Subcutaneous abdominal adipose tissue (tissue), 5 donors: Measurements from ENCODE around the gene TMEM8B.

ENCODE experiments used
- H3K27ac ChIP-seq: one replicate; pipeline ENCODE4 v1.7.0; 2013; ENCODE audit warnings: low read depth, mild to moderate bottlenecking, inconsistent platforms, low read length, moderate library complexity
- H3K27me3 ChIP-seq, 5 donors: one replicate each; pipeline ENCODE4 v1.7.0; 2013; ENCODE audit warnings: low read length in 5 of 5, inconsistent platforms in 1 of 5; ENCODE audit not compliant: control insufficient read depth in 5 of 5, insufficient read depth in 4 of 5
- H3K36me3 ChIP-seq, 5 donors: one replicate each; pipeline ENCODE4 v1.7.0; 2013; ENCODE audit warnings: low read length in 5 of 5; ENCODE audit not compliant: control insufficient read depth in 5 of 5, insufficient read depth in 5 of 5
- H3K4me1 ChIP-seq, 5 donors: one replicate each; pipeline ENCODE4 v1.7.0; 2013; ENCODE audit warnings: low read length in 5 of 5, mild to moderate bottlenecking in 3 of 5, moderate library complexity in 1 of 5; ENCODE audit not compliant: control insufficient read depth in 5 of 5, insufficient read depth in 5 of 5
- H3K4me3 ChIP-seq, 5 donors: one replicate each; pipeline ENCODE4 v1.7.0; 2013; ENCODE audit warnings: low read length in 5 of 5, low read depth in 1 of 5
- H3K9ac ChIP-seq, 5 donors: one replicate each; pipeline ENCODE4 v1.7.0; 2013; ENCODE audit warnings: low read length in 5 of 5, mild to moderate bottlenecking in 4 of 5, moderate library complexity in 3 of 5
- H3K9me3 ChIP-seq, 5 donors: one replicate each; pipeline ENCODE4 v1.7.0; 2013; ENCODE audit warnings: low read length in 5 of 5; ENCODE audit not compliant: control insufficient read depth in 5 of 5
- donor health status: healthy.
- donor health status: healthy.
- donor health status: healthy.
- donor health status: healthy.
- donor health status: healthy.

The TMEM8B gene

GRCh38 chr9:35859310-35859989, 30.4 kb downstream of the TMEM8B start:
- Histone ChIP-seq H3K4me3 (no peak overlapping the region), H3K27me3 (peaks cover 6 to 45% (median 32%) of the 10 kb centered on the region in 5 donors), H3K9me3 (no peaks in the 10 kb centered on the region), H3K27ac (no peak overlapping the region), H3K36me3 (no peaks in the 10 kb centered on the region), H3K9ac (no peak overlapping the region), H3K4me1 (peaks cover 0 to 15% (median 0%) of the 10 kb centered on the region in 5 donors)

GRCh38 chr9:35859990-35860339, 30.9 kb downstream of the TMEM8B start:
- H3K4me1 ChIP-seq, result peaks cover 0 to 15% (median 0%) of the 10 kb centered on the region in 5 donors
- no peak overlapping the region for H3K9ac ChIP-seq
- no peak overlapping the region for H3K27ac ChIP-seq
- no peaks in the 10 kb centered on the region for H3K9me3 ChIP-seq
- no peaks in the 10 kb centered on the region for H3K36me3 ChIP-seq
- H3K27me3 ChIP-seq, result peaks cover 9 to 50% (median 33%) of the 10 kb centered on the region in 5 donors
- no peak overlapping the region for H3K4me3 ChIP-seq

- no peaks in the 10 kb centered on the region for H3K36me3 ChIP-seq
- no peak overlapping the region for H3K27ac ChIP-seq
- peaks cover 0 to 15% (median 0%) of the 10 kb centered on the region in 5 donors for H3K4me1 ChIP-seq
- no peak overlapping the region for H3K9ac ChIP-seq
- H3K27me3 ChIP-seq, result peaks cover 11 to 53% (median 33%) of the 10 kb centered on the region in 5 donors
- H3K4me3 ChIP-seq, result no peak overlapping the region
- H3K9me3 ChIP-seq, result no peaks in the 10 kb centered on the region
These were observed 32.3 kb downstream of the TMEM8B start for GRCh38 chr9:35861161-35861897.

- Histone ChIP-seq H3K36me3 (no peaks in the 10 kb centered on the region), H3K9ac (no peak overlapping the region), H3K9me3 (no peaks in the 10 kb centered on the region)
These were observed 33.3 kb downstream of the TMEM8B start for GRCh38 chr9:35862328-35862727.

GRCh38 chr9:35863583-35863982, 34.6 kb downstream of the TMEM8B start:
- H3K4me1 ChIP-seq, result peaks cover 0 to 14% (median 0%) of the 10 kb centered on the region in 5 donors
- H3K9ac ChIP-seq, result no peak overlapping the region
- peaks cover 11 to 64% (median 39%) of the 10 kb centered on the region in 5 donors for H3K27me3 ChIP-seq
- H3K9me3 ChIP-seq, result no peaks in the 10 kb centered on the region
- no peaks in the 10 kb centered on the region for H3K36me3 ChIP-seq
- no peak overlapping the region for H3K27ac ChIP-seq
- no peak overlapping the region for H3K4me3 ChIP-seq

More at GRCh38 chr9:35862328-35862727, 33.3 kb downstream of the TMEM8B start:
- H3K4me1 ChIP-seq, result peaks cover 0 to 15% (median 0%) of the 10 kb centered on the region in 5 donors
- no peak overlapping the region for H3K4me3 ChIP-seq
- H3K27ac ChIP-seq, result no peak overlapping the region
- H3K27me3 ChIP-seq, result peaks cover 11 to 55% (median 33%) of the 10 kb centered on the region in 5 donors

- no peaks in the 10 kb centered on the region for H3K36me3 ChIP-seq
- no peak overlapping the region for H3K9ac ChIP-seq
- no peak overlapping the region for H3K27ac ChIP-seq
- no peak overlapping the region for H3K4me3 ChIP-seq
- H3K4me1 ChIP-seq, result peaks cover 0 to 6% (median 0%) of the 10 kb centered on the region in 5 donors
- peaks cover 11 to 71% (median 48%) of the 10 kb centered on the region in 5 donors for H3K27me3 ChIP-seq
- no peaks in the 10 kb centered on the region for H3K9me3 ChIP-seq
These were observed 35.7 kb downstream of the TMEM8B start for GRCh38 chr9:35864695-35865255.

- no peak overlapping the region for H3K4me3 ChIP-seq
- no peaks in the 10 kb centered on the region for H3K36me3 ChIP-seq
- H3K9me3 ChIP-seq, result no peaks in the 10 kb centered on the region
- H3K9ac ChIP-seq, result no peak overlapping the region
- no peaks in the 10 kb centered on the region for H3K4me1 ChIP-seq
- H3K27ac ChIP-seq, result no peak overlapping the region
- peaks cover 11 to 54% (median 36%) of the 10 kb centered on the region in 5 donors for H3K27me3 ChIP-seq
These were observed 38.5 kb downstream of the TMEM8B start for GRCh38 chr9:35867538-35867937.

GRCh38 chr9:35868933-35869332, 39.9 kb downstream of the TMEM8B start:
- Histone ChIP-seq H3K9me3 (no peaks in the 10 kb centered on the region), H3K27me3 (peaks cover 5 to 43% (median 28%) of the 10 kb centered on the region in 5 donors), H3K27ac (no peak overlapping the region), H3K4me1 (no peaks in the 10 kb centered on the region), H3K9ac (no peak overlapping the region), H3K36me3 (no peaks in the 10 kb centered on the region), H3K4me3 (no peak overlapping the region)

GRCh38 chr9:35869621-35870216, 40.7 kb downstream of the TMEM8B start:
- H3K27ac ChIP-seq, result no peak overlapping the region
- no peaks in the 10 kb centered on the region for H3K36me3 ChIP-seq
- H3K9me3 ChIP-seq, result no peaks in the 10 kb centered on the region
- no peak overlapping the region for H3K9ac ChIP-seq
- H3K27me3 ChIP-seq, result peaks cover 5 to 36% (median 21%) of the 10 kb centered on the region in 5 donors
- no peaks in the 10 kb centered on the region for H3K4me1 ChIP-seq
- H3K4me3 ChIP-seq, result no peak overlapping the region
